Liver (tissue), 9 donors: ENCODE measurements around the gene CPNE5. TPM values are rescaled to one million over a fixed set of nuclear protein-coding genes. Genes with fewer than 3 reads are reported as not detected.
A peak's percentile ranks its signal among the peaks of the same experiment; 100 is the strongest.

ENCODE experiments used
- DNase-seq: peaks from one replicate; pipeline ENCODE4 v3.0.0-alpha.2; 2017; ENCODE audit warnings: low spot score
- H3K27ac ChIP-seq, 2 donors: one replicate each; pipeline ENCODE4 v1.7.0; 2013; ENCODE audit warnings: inconsistent platforms in 2 of 2, low read length in 2 of 2, control low read depth in 1 of 2, low read depth in 1 of 2, mild to moderate bottlenecking in 1 of 2
- H3K27me3 ChIP-seq, 4 donors: one replicate each; pipeline versions ENCODE4 v1.6.1 to v1.7.0; 2013; ENCODE audit warnings: low read length in 3 of 4, inconsistent platforms in 1 of 4, mild to moderate bottlenecking in 1 of 4, moderate library complexity in 1 of 4; ENCODE audit not compliant: control insufficient read depth in 4 of 4, insufficient read depth in 4 of 4
- H3K36me3 ChIP-seq, 4 donors: one replicate each; pipeline versions ENCODE4 v1.6.1 to v1.7.0; 2013; ENCODE audit warnings: low read length in 3 of 4, mild to moderate bottlenecking in 3 of 4, low read depth in 1 of 4, moderate library complexity in 1 of 4; ENCODE audit not compliant: control insufficient read depth in 4 of 4, insufficient read depth in 3 of 4
- H3K4me1 ChIP-seq, 4 donors: one replicate each; pipeline versions ENCODE4 v1.6.1 to v1.7.0; 2013; ENCODE audit warnings: low read length in 3 of 4, mild to moderate bottlenecking in 3 of 4, moderate library complexity in 1 of 4; ENCODE audit not compliant: control insufficient read depth in 4 of 4, insufficient read depth in 4 of 4
- H3K4me3 ChIP-seq, 3 donors: one replicate each; pipeline versions ENCODE4 v1.6.1 to v1.7.0; 2013; ENCODE audit warnings: low read length in 3 of 3, control low read depth in 1 of 3, low read depth in 1 of 3, mild to moderate bottlenecking in 1 of 3
- H3K9ac ChIP-seq, 2 donors: one replicate each; pipeline ENCODE4 v1.7.0; 2013; ENCODE audit warnings: low read length in 2 of 2, mild to moderate bottlenecking in 2 of 2, moderate library complexity in 2 of 2, control low read depth in 1 of 2, low read depth in 1 of 2
- H3K9me3 ChIP-seq, 4 donors: one replicate each; pipeline versions ENCODE4 v1.6.1 to v1.7.0; 2013; ENCODE audit warnings: low read length in 3 of 4; ENCODE audit not compliant: control insufficient read depth in 4 of 4
- CTCF ChIP-seq: fragments of 150-350 bp; IDR thresholded peaks from 2 replicates; pipeline ENCODE4 v1.5.1; 2017; ENCODE audit warnings: improper control_type of control experiment, low read depth, low read length; ENCODE audit not compliant: missing input control
- EGR1 ChIP-seq, 2 donors: IDR thresholded peaks; 2 replicates each; pipeline ENCODE4 v1.6.1; 2016 to 2018; ENCODE audit warnings: antibody characterized with exemption in 2 of 2, low read depth in 2 of 2
- GABPA ChIP-seq, 2 donors: IDR thresholded peaks in 1 of 2; conservative IDR thresholded peaks in 1 of 2; 2 replicates each; pipeline ENCODE4 v1.6.1; 2016; ENCODE audit warnings: antibody characterized with exemption in 2 of 2, mild to moderate bottlenecking in 1 of 2, moderate library complexity in 1 of 2
- HNF4G ChIP-seq: IDR thresholded peaks from 2 replicates; pipeline ENCODE4 v1.6.1; 2016; ENCODE audit warnings: antibody characterized with exemption
- JUND ChIP-seq, 2 donors: IDR thresholded peaks; 2 replicates each; pipeline ENCODE4 v1.6.1; 2016; ENCODE audit warnings: antibody characterized with exemption in 2 of 2
- NR2F2 ChIP-seq: IDR thresholded peaks from 2 replicates; pipeline ENCODE4 v1.6.1; 2016; ENCODE audit warnings: antibody characterized with exemption
- RAD21 ChIP-seq, 2 donors: IDR thresholded peaks; 2 replicates each; pipeline ENCODE4 v1.6.1; 2016; ENCODE audit warnings: antibody characterized with exemption in 2 of 2, mild to moderate bottlenecking in 2 of 2
- REST ChIP-seq: IDR thresholded peaks from 2 replicates; pipeline ENCODE4 v1.6.1; 2016; ENCODE audit warnings: antibody characterized with exemption, mild to moderate bottlenecking
- RXRA ChIP-seq, 2 donors: IDR thresholded peaks; 2 replicates each; pipeline ENCODE4 v1.6.1; 2017 to 2018; ENCODE audit warnings: antibody characterized with exemption in 2 of 2, mild to moderate bottlenecking in 1 of 2
- SP1 ChIP-seq: IDR thresholded peaks from 2 replicates; pipeline ENCODE4 v1.6.1; 2018; ENCODE audit warnings: antibody characterized with exemption, mild to moderate bottlenecking
- TAF1 ChIP-seq: conservative IDR thresholded peaks from 2 replicates; pipeline ENCODE4 v1.6.1; 2016; ENCODE audit warnings: antibody characterized with exemption, mild to moderate bottlenecking
- YY1 ChIP-seq: IDR thresholded peaks from 2 replicates; pipeline ENCODE4 v1.6.1; 2016; ENCODE audit warnings: antibody characterized with exemption, mild to moderate bottlenecking
- WGBS: extraction: QIAGEN DNeasy Blood & Tissue Kit; methylation state at CpG from one replicate; pipeline ENCODE4 v1.1.7; 2013; 5-methylcytosine and 5-hydroxymethylcytosine counted together
- polyA plus RNA-seq, 2 donors: library from polyadenylated mRNA; stranded (reverse) in 1 of 2; unstranded in 1 of 2; fragments of 200-250 nt in 1 of 2; fragments of >200 nt in 1 of 2; fragmentation: Nextera tagmentation in 1 of 2; extraction: Ambion mirVana in 1 of 2; gene quantifications; one replicate each; pipeline versions ENCODE4 v1.2.1 to v1.2.3, GENCODE V29; 2013 to 2015
- total RNA-seq, 2 donors: library from RNA; depleted of rRNA; stranded (reverse); fragments of >200 nt; gene quantifications; one replicate each; pipeline ENCODE4 v1.2.3, GENCODE V29; 2014
- TF ChIP-seq, protein P1 (sequence below): IDR thresholded peaks from 2 replicates; pipeline ENCODE4 v1.6.1; 2016; ENCODE audit warnings: antibody characterized with exemption
- TF ChIP-seq, protein P2 (sequence below): IDR thresholded peaks from 2 replicates; pipeline ENCODE4 v1.6.1; 2016; ENCODE audit warnings: antibody characterized with exemption
- TF ChIP-seq, protein P3 (sequence below): IDR thresholded peaks from 2 replicates; pipeline ENCODE4 v1.6.1; 2016; ENCODE audit warnings: antibody characterized with exemption
- donor health status: healthy.
- donor health status: healthy.
- donor health status: healthy.
- donor health status: healthy.
- donor health status: healthy.

CPNE5 gene
- total and polyA plus RNA-seq, 4 donors, result 0.24 to 1.1 (median 0.44) TPM

DNA sequence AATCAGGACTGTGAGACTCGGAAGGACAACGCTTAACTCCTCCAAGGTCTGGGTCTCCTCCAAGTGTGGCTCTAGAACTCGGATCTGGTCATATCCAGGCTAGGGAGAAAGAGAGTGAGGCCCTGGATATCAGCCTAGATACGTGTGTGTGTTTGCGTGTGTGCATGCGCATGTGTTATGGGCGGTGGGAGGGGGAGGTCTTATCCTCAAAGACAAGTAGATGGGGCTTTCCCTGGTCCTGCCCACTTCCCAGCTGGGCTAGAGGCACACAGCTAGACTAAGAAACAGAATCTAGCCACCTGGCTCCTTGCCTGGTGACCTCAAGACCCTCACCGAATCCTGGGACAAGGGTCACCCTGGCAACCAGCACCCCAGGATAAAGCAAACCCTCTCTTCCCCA is 13.2 kb downstream of the CPNE5 start:
- peaks cover 0 to 10% (median 7%) of the 10 kb centered on the region in 4 donors for H3K4me1 ChIP-seq
- TF ChIP-seq GABPA (IDR thresholded peaks at IDR 0.05 in 1 of 2, conservative IDR thresholded peaks at IDR 0.05 in 1 of 2) (no peak), RAD21 (IDR thresholded peaks at IDR 0.05) (no peak), TAF1 (no peak), RXRA (IDR thresholded peaks at IDR 0.05) (no peak), JUND (IDR thresholded peaks at IDR 0.05) (no peak), EGR1 (IDR thresholded peaks at IDR 0.05; ENCODE audit: low read depth in 2 of 2) (no peak), SP1 (no peak), REST (no peak), NR2F2 (no peak), HNF4G (no peak), CTCF (no peak)
- TF ChIP-seq, protein P1, sequence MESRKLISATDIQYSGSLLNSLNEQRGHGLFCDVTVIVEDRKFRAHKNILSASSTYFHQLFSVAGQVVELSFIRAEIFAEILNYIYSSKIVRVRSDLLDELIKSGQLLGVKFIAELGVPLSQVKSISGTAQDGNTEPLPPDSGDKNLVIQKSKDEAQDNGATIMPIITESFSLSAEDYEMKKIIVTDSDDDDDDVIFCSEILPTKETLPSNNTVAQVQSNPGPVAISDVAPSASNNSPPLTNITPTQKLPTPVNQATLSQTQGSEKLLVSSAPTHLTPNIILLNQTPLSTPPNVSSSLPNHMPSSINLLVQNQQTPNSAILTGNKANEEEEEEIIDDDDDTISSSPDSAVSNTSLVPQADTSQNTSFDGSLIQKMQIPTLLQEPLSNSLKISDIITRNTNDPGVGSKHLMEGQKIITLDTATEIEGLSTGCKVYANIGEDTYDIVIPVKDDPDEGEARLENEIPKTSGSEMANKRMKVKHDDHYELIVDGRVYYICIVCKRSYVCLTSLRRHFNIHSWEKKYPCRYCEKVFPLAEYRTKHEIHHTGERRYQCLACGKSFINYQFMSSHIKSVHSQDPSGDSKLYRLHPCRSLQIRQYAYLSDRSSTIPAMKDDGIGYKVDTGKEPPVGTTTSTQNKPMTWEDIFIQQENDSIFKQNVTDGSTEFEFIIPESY, result no peak
- TF ChIP-seq, protein P2, sequence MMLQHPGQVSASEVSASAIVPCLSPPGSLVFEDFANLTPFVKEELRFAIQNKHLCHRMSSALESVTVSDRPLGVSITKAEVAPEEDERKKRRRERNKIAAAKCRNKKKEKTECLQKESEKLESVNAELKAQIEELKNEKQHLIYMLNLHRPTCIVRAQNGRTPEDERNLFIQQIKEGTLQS, result no peak
- TF ChIP-seq, protein P3, sequence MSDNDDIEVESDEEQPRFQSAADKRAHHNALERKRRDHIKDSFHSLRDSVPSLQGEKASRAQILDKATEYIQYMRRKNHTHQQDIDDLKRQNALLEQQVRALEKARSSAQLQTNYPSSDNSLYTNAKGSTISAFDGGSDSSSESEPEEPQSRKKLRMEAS, result no peak
- H3K9me3 ChIP-seq, result no peaks in the 10 kb centered on the region
- WGBS, result 84% methylated on average over 8 of the region's 8 CpGs
- no peaks in the 10 kb centered on the region for H3K27me3 ChIP-seq
- no peaks in the 10 kb centered on the region for H3K36me3 ChIP-seq
- H3K4me3 ChIP-seq, result no peak overlapping the region
- peak overlapping the region in 1 of 2 donors; percentile 3 for H3K27ac ChIP-seq
- no peak overlapping the region for H3K9ac ChIP-seq
- DNase-seq, result no peak

DNA sequence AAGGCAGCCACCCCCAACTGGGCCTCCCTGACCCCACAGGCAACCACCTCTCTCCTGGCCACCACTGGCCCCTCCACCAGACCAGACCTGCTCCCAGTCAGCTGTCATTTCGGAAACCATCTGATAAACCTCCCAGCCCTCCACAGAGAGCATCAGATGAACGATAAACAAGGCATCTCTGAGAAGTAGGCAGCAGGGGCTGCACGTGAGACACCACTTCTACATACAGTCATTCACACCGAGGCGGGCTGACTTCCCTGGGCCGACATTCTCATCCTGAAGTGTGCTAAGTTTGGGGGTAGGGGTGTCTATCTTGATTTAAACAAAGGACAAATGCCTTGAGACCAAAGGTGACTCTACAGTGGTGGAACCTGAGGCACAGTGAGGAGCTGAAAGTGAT is 13.8 kb downstream of the CPNE5 start:
- H3K9ac ChIP-seq, result no peak overlapping the region
- TF ChIP-seq TAF1 (no peak), GABPA (IDR thresholded peaks at IDR 0.05 in 1 of 2, conservative IDR thresholded peaks at IDR 0.05 in 1 of 2) (no peak), HNF4G (no peak), NR2F2 (no peak), YY1 (no peak), EGR1 (IDR thresholded peaks at IDR 0.05; ENCODE audit: low read depth in 2 of 2) (no peak), RXRA (IDR thresholded peaks at IDR 0.05) (no peak)

More for the DNA sequence above, 13.8 kb downstream of the CPNE5 start:
- no peak for DNase-seq
- Histone ChIP-seq H3K9me3 (no peaks in the 10 kb centered on the region), H3K36me3 (no peaks in the 10 kb centered on the region), H3K4me3 (no peak overlapping the region), H3K27me3 (no peaks in the 10 kb centered on the region), H3K27ac (no peak overlapping the region), H3K4me1 (peaks cover 0 to 9% (median 6%) of the 10 kb centered on the region in 4 donors)
- 88% methylated on average over 6 of the region's 6 CpGs for WGBS
